CD14-positive monocyte (primary cell): ENCODE data around the gene FAM107B. TPM values are rescaled to one million over a fixed set of nuclear protein-coding genes. Genes with fewer than 3 reads are reported as not detected.

ENCODE experiments used
- DNase-seq, 3 donors: peaks; one replicate each; pipeline ENCODE4 v3.0.0-alpha.2; 2011 to 2022
- H2AFZ ChIP-seq: 2 replicates; pipeline ENCODE4 v1.6.0; 2012; ENCODE audit warnings: mild to moderate bottlenecking, low read depth, low read length, inconsistent platforms; ENCODE audit not compliant: insufficient read depth, poor library complexity, severe bottlenecking
- H3K27ac ChIP-seq, 2 donors: 1 replicate in 1 of 2; 2 replicates in 1 of 2; pipeline ENCODE4 v1.5.1; 2012 to 2013; ENCODE audit warnings: low read length in 2 of 2, control low read depth in 1 of 2, inconsistent platforms in 1 of 2, low read depth in 1 of 2, mild to moderate bottlenecking in 1 of 2
- H3K27me3 ChIP-seq, 2 donors: one replicate each; pipeline versions ENCODE4 v1.6.0 to v1.6.1; 2011 to 2013; ENCODE audit warnings: low read length in 2 of 2; ENCODE audit not compliant: control insufficient read depth in 2 of 2, insufficient read depth in 2 of 2
- H3K36me3 ChIP-seq, 2 donors: replicated peaks in 1 of 2; 1 replicate in 1 of 2; 2 replicates in 1 of 2; pipeline versions ENCODE4 v1.5.1 to v1.6.1; 2012 to 2013; ENCODE audit warnings: low read length in 2 of 2, control low read depth in 1 of 2, inconsistent platforms in 1 of 2, mild to moderate bottlenecking in 1 of 2; ENCODE audit not compliant: insufficient read depth in 2 of 2, control insufficient read depth in 1 of 2
- H3K4me1 ChIP-seq, 2 donors: 1 replicate in 1 of 2; 2 replicates in 1 of 2; pipeline versions ENCODE4 v1.5.1 to v1.6.1; 2012 to 2013; ENCODE audit warnings: low read length in 2 of 2, control low read depth in 1 of 2, inconsistent platforms in 1 of 2, mild to moderate bottlenecking in 1 of 2, moderate library complexity in 1 of 2; ENCODE audit not compliant: insufficient read depth in 2 of 2, control insufficient read depth in 1 of 2
- H3K4me2 ChIP-seq: replicated peaks from 2 replicates; pipeline ENCODE3; 2012; ENCODE audit warnings: low read length, moderate library complexity, mild to moderate bottlenecking; ENCODE audit not compliant: poor library complexity, severe bottlenecking; ENCODE audit errors: extremely low read depth
- H3K4me3 ChIP-seq, 3 experiments: fragments of 200-600 bp in 1 of 3; sonication (generic) in 1 of 3; replicated peaks in 1 of 3; 1 replicate in 2 of 3; 2 replicates in 1 of 3; pipeline ENCODE4 v1.5.1; 2011 to 2013; ENCODE audit warnings: low read length in 3 of 3, mild to moderate bottlenecking in 3 of 3, control low read depth in 2 of 3, low read depth in 2 of 3, inconsistent platforms in 1 of 3, moderate library complexity in 1 of 3
- H3K79me2 ChIP-seq: 2 replicates; pipeline ENCODE4 v1.6.0; 2012; ENCODE audit warnings: mild to moderate bottlenecking, control low read depth, inconsistent platforms, low read length, moderate library complexity; ENCODE audit not compliant: insufficient read depth
- H3K9ac ChIP-seq: 2 replicates; pipeline ENCODE4 v1.6.0; 2017; ENCODE audit warnings: low read length, mild to moderate bottlenecking; ENCODE audit not compliant: insufficient read depth, poor library complexity, severe bottlenecking
- H3K9me3 ChIP-seq, 2 donors: replicated peaks in 1 of 2; 1 replicate in 1 of 2; 2 replicates in 1 of 2; pipeline versions ENCODE4 v1.5.1 to v1.6.1; 2012 to 2013; ENCODE audit warnings: low read length in 2 of 2, control low read depth in 1 of 2; ENCODE audit not compliant: control insufficient read depth in 1 of 2, insufficient read depth in 1 of 2
- H4K20me1 ChIP-seq: 2 replicates; pipeline ENCODE4 v1.6.0; 2012; ENCODE audit warnings: mild to moderate bottlenecking, low read length, control low read depth, moderate library complexity; ENCODE audit not compliant: insufficient read depth
- H3K27ac Mint-ChIP-seq, 7 donors: one replicate each; pipeline ENCODE4 v1.8.0; 2020; ENCODE audit warnings: mild to moderate bottlenecking in 7 of 7, mixed read lengths in 7 of 7, moderate library complexity in 6 of 7, inconsistent platforms in 2 of 7
- H3K27me3 Mint-ChIP-seq, 3 donors: one replicate each; pipeline ENCODE4 v1.8.0; 2021 to 2022; ENCODE audit warnings: low read depth in 3 of 3, mild to moderate bottlenecking in 3 of 3, mixed read lengths in 3 of 3, moderate library complexity in 3 of 3, inconsistent platforms in 1 of 3
- H3K36me3 Mint-ChIP-seq, 2 donors: one replicate each; pipeline ENCODE4 v1.8.0; 2020; ENCODE audit warnings: mixed read lengths in 2 of 2, inconsistent platforms in 1 of 2, mild to moderate bottlenecking in 1 of 2
- H3K4me1 Mint-ChIP-seq: one replicate; pipeline ENCODE4 v1.8.0; 2020; ENCODE audit warnings: mild to moderate bottlenecking, mixed read lengths
- H3K4me3 Mint-ChIP-seq, 2 donors: one replicate each; pipeline ENCODE4 v1.8.0; 2020; ENCODE audit warnings: mild to moderate bottlenecking in 2 of 2, mixed read lengths in 2 of 2, moderate library complexity in 1 of 2
- H3K9me3 Mint-ChIP-seq, 7 donors: one replicate each; pipeline ENCODE4 v1.8.0; 2020 to 2022; ENCODE audit warnings: mixed read lengths in 7 of 7, mild to moderate bottlenecking in 6 of 7, moderate library complexity in 6 of 7, inconsistent platforms in 2 of 7
- CTCF ChIP-seq: fragments of 200-600 bp; IDR thresholded peaks from one replicate; pipeline ENCODE4 v1.8.0; 2022; ENCODE audit warnings: antibody characterized with exemption, mild to moderate bottlenecking
- WGBS: methylation state at CpG from one replicate; pipeline ENCODE4 v1.1.5; 2013; ENCODE audit warnings: missing lambda C conversion rate; ENCODE audit not compliant: insufficient coverage; 5-methylcytosine and 5-hydroxymethylcytosine counted together
- intact Hi-C, 2 donors: fragments of 100-400 bp; cut with micrococcal nuclease; formaldehyde crosslinking; loops; one replicate each; pipeline versions ENCODE4 v1.15.0 to v1.15.1; 2023
- polyA plus RNA-seq, 3 donors: library from polyadenylated mRNA; depleted of rRNA in 1 of 3; unstranded in 2 of 3; stranded (reverse) in 1 of 3; fragments of 300-500 nt in 2 of 3; fragments of >200 nt in 1 of 3; fragmentation: Illumina TruSeq in 2 of 3; gene quantifications; 1 replicate in 2 of 3; 2 replicates in 1 of 3; pipeline ENCODE4 v1.2.3, GENCODE V29; 2012 to 2021

FAM107B gene
- polyA plus RNA-seq, 3 donors = 27.2 to 68.5 (median 28.4) TPM

GRCh38 chr10:14476006-14476405 is 298.7 kb downstream of the FAM107B start:
- Histone ChIP-seq H3K4me1 (no peaks in the 10 kb centered on the region), H2AFZ (no peak overlapping the region), H3K36me3 (no peaks in the 10 kb centered on the region), H3K9me3 (no peaks in the 10 kb centered on the region), H3K27me3 (peaks cover 5 to 15% of the 10 kb centered on the region in 2 donors), H3K4me3 (no peak overlapping the region), H3K79me2 (no peaks in the 10 kb centered on the region), H3K9ac (no peak overlapping the region), H3K4me2 (no peak overlapping the region), H3K27ac (no peak overlapping the region), H4K20me1 (no peaks in the 10 kb centered on the region)
- no peak for TF ChIP-seq CTCF
- Mint-ChIP-seq H3K4me1 (no peaks in the 10 kb centered on the region), H3K27ac (no peak overlapping the region), H3K27me3 (peaks cover 26 to 32% (median 29%) of the 10 kb centered on the region in 3 donors), H3K4me3 (no peak overlapping the region), H3K36me3 (no peaks in the 10 kb centered on the region), H3K9me3 (no peaks in the 10 kb centered on the region)
- intact Hi-C loops = no loop called here
- 80% methylated on average over 1 of the region's 5 CpGs for WGBS
- no peak for DNase-seq

- Histone ChIP-seq H3K4me2 (no peak overlapping the region), H3K4me3 (no peak overlapping the region), H2AFZ (no peak overlapping the region), H3K9me3 (no peaks in the 10 kb centered on the region), H3K9ac (no peak overlapping the region), H3K36me3 (no peaks in the 10 kb centered on the region), H3K27me3 (peaks cover 5 to 15% of the 10 kb centered on the region in 2 donors), H3K79me2 (no peaks in the 10 kb centered on the region), H3K4me1 (no peaks in the 10 kb centered on the region), H3K27ac (no peak overlapping the region), H4K20me1 (no peaks in the 10 kb centered on the region)
- intact Hi-C loops = no loop called here
- 100% methylated on average over 1 of the region's 3 CpGs for WGBS
- TF ChIP-seq CTCF = no peak
- Mint-ChIP-seq H3K4me3 (no peak overlapping the region), H3K27ac (no peak overlapping the region), H3K9me3 (no peaks in the 10 kb centered on the region), H3K4me1 (no peaks in the 10 kb centered on the region), H3K36me3 (no peaks in the 10 kb centered on the region), H3K27me3 (peaks cover 29 to 41% (median 30%) of the 10 kb centered on the region in 3 donors)
- DNase-seq = no peak
Observed at GRCh38 chr10:14474656-14475055, 300.0 kb downstream of the FAM107B start.
